Fibroblast of the aortic adventitia (primary cell): ENCODE data around the gene SUSD1. TPM values are rescaled to one million over a fixed set of nuclear protein-coding genes. Genes with fewer than 3 reads are reported as not detected.
"Not testable (repeated sequence)": the region's sequence is repeated elsewhere in the genome, so short reads cannot be mapped to it uniquely, and the experiment has no call there.

Source experiments
- DNase-seq: peaks from one replicate; pipeline ENCODE4 v3.0.0-alpha.2; 2010; ENCODE audit warnings: low read depth
- H3K4me3 ChIP-seq: 2 replicates; pipeline ENCODE4 v1.5.1; 2011; ENCODE audit warnings: low read depth, mild to moderate bottlenecking, control low read depth, low read length, moderate library complexity
- CTCF ChIP-seq: IDR thresholded peaks from 2 replicates; pipeline ENCODE4 v1.5.1; 2011; ENCODE audit warnings: mild to moderate bottlenecking, low read length, control low read depth, inconsistent platforms; ENCODE audit not compliant: insufficient read depth
- total RNA-seq: library from RNA; depleted of rRNA; stranded (reverse); fragments of >200 nt; gene quantifications from 2 replicates; pipeline ENCODE4 v1.2.3, GENCODE V29; 2012; ENCODE audit warnings: low replicate concordance

The SUSD1 gene
- total RNA-seq, 1 donor, result 16.4 TPM

- H3K4me3 ChIP-seq, result no peak overlapping the region
- TF ChIP-seq CTCF, result no peak
- peak; percentile 1 for DNase-seq
These were observed 42.7 kb downstream of the SUSD1 start for GRCh38 chr9:112132356-112132755.

DNA sequence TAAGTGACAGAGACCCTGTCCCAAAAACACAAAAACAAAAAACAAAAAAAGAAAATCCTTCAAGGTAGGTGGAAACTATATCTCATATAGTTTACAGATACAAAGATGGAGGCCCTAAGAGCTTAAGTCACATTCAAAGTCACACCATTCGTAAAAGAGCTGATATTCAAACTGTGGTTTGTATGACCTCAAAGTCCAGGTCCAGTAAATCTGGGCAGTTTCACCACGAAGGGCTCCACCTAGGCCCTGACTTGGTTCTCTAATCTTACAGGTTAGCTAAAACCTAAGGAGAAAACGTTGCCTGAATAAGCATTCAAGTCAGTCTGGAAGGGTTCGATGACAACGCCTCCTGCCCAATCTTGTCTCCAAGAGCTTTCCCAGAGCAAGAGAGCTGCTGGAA lies 44.1 kb downstream of the SUSD1 start:
- no peak for TF ChIP-seq CTCF
- no peak overlapping the region for H3K4me3 ChIP-seq
- DNase-seq, result no peak

- no peak for TF ChIP-seq CTCF
These were observed 44.8 kb downstream of the SUSD1 start for GRCh38 chr9:112130347-112130746.

DNA sequence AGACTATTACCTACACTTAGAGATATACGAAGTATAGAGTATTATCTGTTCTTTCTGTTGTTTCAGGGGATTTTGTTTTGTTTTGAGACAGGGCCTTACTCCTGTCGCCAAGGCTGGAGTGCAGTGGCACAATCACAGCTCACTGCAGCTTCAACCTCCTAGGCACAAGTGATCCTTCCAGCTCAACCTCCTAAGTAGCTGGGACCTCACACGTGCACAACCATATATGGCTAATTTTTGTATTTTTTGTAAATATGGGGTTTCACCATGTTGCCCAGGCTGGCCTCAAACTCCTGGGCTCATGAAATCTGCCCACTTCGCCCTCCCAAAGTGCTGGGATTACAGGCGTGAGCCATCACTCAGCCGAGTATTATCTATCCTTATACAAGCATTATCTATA lies 45.9 kb downstream of the SUSD1 start:
- DNase-seq, result no peak

More at GRCh38 chr9:112130347-112130746, 44.8 kb downstream of the SUSD1 start:
- no peak for DNase-seq
- H3K4me3 ChIP-seq, result no peak overlapping the region

DNA sequence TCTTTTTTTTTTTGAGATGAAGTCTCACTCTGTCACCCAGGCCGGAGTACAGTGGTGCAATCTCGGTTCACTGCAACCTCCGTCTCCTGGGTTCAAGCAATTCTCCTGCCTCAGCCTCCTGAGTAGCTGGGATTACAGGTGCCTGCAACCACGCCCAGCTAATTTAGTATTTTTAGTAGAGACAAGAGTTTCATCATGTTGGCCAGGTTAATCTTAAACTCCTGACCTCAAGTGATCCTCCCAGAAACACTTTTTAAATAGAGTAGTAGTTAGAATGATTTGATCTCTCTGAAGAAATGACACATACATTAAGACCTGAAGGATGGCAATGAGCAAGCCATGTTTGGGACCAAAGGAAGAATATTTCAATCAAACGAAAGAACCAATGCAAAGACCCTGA lies 46.7 kb downstream of the SUSD1 start:
- DNase-seq, result not testable (repeated sequence)

More for the DNA sequence above, 45.9 kb downstream of the SUSD1 start:
- TF ChIP-seq CTCF, result no peak
- H3K4me3 ChIP-seq, result no peak overlapping the region

DNA sequence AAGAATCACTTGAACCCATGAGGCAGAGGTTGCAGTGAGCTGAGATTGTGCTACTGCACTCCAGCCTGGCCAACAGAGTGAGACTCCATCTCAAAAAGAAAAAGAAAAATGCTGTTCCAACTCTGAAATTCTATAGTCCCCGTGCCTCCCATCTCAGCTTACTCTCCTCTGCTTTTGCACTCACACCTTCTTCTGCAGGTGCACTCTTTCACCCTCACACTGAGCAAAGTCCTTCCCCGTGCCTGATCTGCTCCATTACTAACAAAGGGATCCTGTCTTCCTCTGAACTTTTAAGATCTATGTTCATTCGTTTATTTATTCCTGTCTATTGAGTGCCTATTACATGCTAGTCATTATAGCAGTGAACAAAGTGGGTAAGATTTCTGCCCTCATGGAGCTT lies 47.8 kb downstream of the SUSD1 start:
- no peak overlapping the region for H3K4me3 ChIP-seq
- no peak for DNase-seq
- no peak for TF ChIP-seq CTCF

More for the DNA sequence above, 46.7 kb downstream of the SUSD1 start:
- H3K4me3 ChIP-seq, result not testable (repeated sequence)

DNA sequence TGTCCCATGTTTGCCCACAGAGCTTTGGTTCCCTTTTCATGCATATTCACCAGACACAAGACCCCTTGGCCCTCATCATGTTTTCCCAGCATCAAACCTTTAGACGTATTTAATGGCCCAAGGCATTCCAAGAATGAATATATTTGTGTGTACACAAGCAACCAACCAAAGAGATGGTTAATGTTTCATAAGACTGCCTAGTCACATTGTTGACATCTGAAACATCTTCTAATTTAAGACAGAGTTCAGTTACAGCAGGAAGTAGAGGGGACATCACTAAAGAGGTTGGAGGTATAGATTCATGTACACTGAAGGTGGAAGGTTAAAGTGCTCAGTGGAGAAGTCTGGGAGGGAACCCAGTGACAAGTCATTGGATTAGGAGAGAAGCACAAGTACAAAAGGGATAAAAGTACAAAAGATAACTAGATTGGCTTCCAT lies 49.1 kb downstream of the SUSD1 start:
- no peak for DNase-seq
- no peak for TF ChIP-seq CTCF
- H3K4me3 ChIP-seq, result no peak overlapping the region
